ENCODE data around the gene FAM120A. TPM values are rescaled to one million over a fixed set of nuclear protein-coding genes. Genes with fewer than 3 reads are reported as not detected.
A peak's percentile ranks its signal among the peaks of the same experiment; 100 is the strongest.

FAM120A gene
- total RNA-seq, 2 experiments from 2014 or later: 115 to 154 TPM

DNA sequence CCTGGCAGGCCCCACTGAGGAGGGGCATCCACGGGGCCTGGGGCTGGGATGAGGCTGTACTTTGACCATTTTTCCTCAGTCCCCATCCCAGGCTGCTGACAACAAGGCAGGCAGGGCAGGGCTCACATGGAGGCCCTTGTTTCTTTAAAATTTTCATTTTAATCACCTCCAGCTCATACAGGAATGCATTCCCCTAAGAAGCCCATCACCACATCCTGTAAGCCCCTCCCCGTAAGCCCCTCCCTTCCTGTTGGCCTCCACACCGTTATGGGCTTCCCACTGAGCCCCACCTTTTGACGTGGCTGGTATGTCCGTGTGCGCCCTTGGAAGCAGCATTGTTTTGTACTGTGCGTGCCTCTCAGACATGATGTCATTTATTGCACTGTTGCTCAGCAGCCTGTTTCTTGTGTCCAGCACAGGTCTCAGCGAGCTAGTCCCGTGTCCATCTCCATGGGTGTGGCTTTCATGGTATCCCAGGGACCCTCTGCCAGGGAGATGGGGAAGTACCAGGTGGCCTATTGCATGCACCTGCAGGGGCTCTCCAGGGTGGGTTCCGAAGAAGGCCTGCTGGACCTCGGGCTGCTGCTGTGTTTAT, 147.3 kb downstream of the FAM120A start:
- intact Hi-C loops (cut with DNase I, micrococcal nuclease): no loop called here
- peaks cover 53% of the 10 kb centered on the region for H3K4me1 Mint-ChIP-seq
- H3K4me3 Mint-ChIP-seq: no peak overlapping the region
- no peaks in the 10 kb centered on the region for H3K27me3 Mint-ChIP-seq
- ATAC-seq: peak; percentile 42
- H3K27ac Mint-ChIP-seq: no peak overlapping the region
- ChIA-PET CTCF (interaction anchor here (0.6 kb wide), 1 partner anchor 1102 kb away, joined by 3 read pairs; no protein-coding TSS in a partner anchor), POLR2A (interaction anchor here (0.6 kb wide), 1 partner anchor 107 kb away, joined by 5 read pairs; no protein-coding TSS in a partner anchor)
- peaks cover 2% of the 10 kb centered on the region for H3K36me3 Mint-ChIP-seq (ENCODE audit: low read depth)
- no peak for DNase-seq
- no peaks in the 10 kb centered on the region for H3K9me3 Mint-ChIP-seq (ENCODE audit: low read depth)

DNA sequence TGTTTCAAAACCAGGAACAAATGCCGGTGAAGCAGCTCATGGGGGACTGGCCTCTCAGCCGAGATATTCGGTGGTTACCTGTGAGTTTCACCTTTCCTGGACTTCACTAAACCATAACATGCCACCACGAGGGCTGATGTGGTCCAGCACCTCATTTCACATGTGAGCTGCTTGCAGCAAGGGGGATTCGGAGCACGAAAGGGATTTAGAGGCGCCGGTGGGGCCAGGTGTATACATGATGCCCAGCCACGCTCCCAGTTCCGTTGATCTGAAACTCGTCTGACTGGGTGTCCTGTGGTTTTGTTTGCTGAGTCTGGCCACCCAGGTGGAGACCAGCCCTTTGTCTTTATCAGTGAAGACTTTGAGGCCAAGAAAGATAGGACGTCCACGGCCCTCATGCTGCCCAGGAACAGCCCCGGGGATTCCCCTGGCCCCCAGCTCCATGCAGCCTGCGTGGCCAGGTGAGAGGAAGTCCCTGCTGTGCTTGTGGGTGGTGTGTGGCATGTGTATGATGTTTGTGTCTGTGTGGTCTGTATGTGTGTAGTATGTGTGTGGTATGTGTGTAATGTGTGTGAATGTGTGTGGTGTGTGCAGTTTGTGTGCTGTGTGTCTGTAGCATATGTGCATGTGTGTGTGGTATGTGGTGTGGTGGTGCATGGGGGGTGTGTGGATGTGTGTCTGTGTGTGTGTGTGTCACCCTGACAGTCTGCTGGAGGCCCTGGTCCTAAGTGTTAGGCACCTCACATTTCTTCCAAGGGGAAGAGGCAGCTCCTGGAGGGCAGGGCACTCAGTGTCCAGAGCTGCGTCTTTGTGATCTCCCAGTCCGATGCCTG, 148.3 kb downstream of the FAM120A start:
- peaks cover 5% of the 10 kb centered on the region for H3K36me3 Mint-ChIP-seq (ENCODE audit: low read depth)
- intact Hi-C loops (cut with DNase I, micrococcal nuclease): no loop called here
- H3K9me3 Mint-ChIP-seq (ENCODE audit: low read depth): no peaks in the 10 kb centered on the region
- ChIA-PET POLR2A (no interaction called here), CTCF (interaction anchor here (0.6 to 1.1 kb wide), 2 partner anchors 27 to 34 kb away, joined by 3 read pairs; no protein-coding TSS in a partner anchor)
- H3K4me1 Mint-ChIP-seq: peaks cover 53% of the 10 kb centered on the region
- DNase-seq (no peak), ATAC-seq (peak; percentile 40)
- H3K27me3 Mint-ChIP-seq: no peaks in the 10 kb centered on the region
- H3K27ac Mint-ChIP-seq: no peak overlapping the region
- H3K4me3 Mint-ChIP-seq: no peak overlapping the region

DNA sequence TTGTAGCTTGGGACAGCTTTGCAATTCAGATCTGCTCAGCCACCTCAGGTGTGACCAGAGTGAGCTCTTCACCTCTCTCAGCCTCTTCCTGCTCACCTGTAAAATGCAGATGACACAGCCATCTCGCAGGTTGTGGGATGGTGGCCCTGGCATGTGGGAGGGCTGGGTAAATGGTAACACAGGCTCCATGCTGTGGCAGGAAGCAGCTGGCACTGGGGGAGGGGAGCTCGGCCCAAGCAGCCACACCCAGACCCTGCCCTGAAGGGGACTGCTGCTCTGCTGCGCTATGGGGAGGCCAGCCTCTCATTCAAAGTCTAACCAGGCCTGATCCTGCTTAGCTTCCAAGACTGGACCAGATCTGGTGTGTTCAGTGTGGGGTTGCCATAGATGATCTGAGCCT, 149.0 kb downstream of the FAM120A start:
- CTCF ChIA-PET: interaction anchor here (0.6 to 1.1 kb wide), 3 partner anchors 26 to 193 kb away, joined by 3 read pairs; no protein-coding TSS in a partner anchor
- H3K27me3 Mint-ChIP-seq: no peaks in the 10 kb centered on the region
- H3K27ac Mint-ChIP-seq: no peak overlapping the region
- H3K36me3 Mint-ChIP-seq (ENCODE audit: low read depth): peaks cover 9% of the 10 kb centered on the region
- peaks cover 3% of the 10 kb centered on the region for H3K9me3 Mint-ChIP-seq (ENCODE audit: low read depth)
- ATAC-seq (peak; percentile 46), DNase-seq (peak; percentile 18)
- H3K4me1 Mint-ChIP-seq: peaks cover 50% of the 10 kb centered on the region
- POLR2A ChIA-PET: no interaction called here
- intact Hi-C loops (cut with DNase I, micrococcal nuclease): no loop called here
- no peak overlapping the region for H3K4me3 Mint-ChIP-seq

DNA sequence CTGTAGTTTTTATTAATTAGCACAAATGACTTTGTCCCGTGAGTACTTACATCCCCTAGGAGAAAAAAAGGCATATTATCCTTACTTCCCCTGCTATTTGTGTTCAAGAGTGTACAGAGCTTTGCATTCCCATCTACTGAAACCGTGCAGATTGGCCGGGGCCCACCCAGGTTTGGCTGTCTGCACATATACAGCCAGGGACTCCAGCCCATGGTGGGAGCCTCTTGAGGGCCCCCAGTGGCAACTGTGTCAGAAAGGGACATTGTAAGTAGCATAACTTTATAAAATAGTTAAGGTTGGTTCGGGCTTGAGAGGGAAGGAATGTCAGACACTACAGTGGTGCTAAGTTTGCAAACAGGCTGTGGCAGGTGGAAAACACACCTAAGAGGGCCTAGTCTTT, 149.6 kb downstream of the FAM120A start:
- ChIA-PET CTCF (interaction anchor here (0.6 to 1.1 kb wide), 2 partner anchors 25 to 193 kb away, joined by 3 read pairs; no protein-coding TSS in a partner anchor), POLR2A (no interaction called here)
- no peak for DNase-seq
- Mint-ChIP-seq H3K9me3 (ENCODE audit: low read depth) (peaks cover 5% of the 10 kb centered on the region), H3K4me1 (peaks cover 44% of the 10 kb centered on the region), H3K27me3 (no peaks in the 10 kb centered on the region), H3K36me3 (ENCODE audit: low read depth) (peaks cover 11% of the 10 kb centered on the region), H3K27ac (no peak overlapping the region), H3K4me3 (no peak overlapping the region)
- no peak for ATAC-seq
- intact Hi-C loops (cut with DNase I, micrococcal nuclease): no loop called here

DNA sequence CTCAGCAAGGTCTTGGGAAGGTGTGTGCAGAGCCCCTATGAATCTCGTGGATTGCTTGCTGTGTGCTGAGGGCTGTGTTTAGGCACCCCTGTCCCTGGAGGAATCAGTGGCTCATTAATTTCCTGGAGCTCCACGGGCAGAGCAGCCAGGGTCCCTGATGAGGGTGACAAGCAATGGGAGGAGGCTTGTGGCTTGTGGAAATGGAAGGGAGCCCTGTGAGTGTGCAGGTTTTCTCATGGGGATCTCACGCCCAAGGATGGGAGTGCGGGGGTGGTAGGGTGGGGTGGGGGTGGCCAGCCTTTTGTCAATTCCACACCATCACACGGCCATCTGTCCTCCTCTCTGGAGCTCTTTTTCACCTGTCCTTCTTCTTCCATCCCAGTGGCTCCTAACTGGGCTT, 150.2 kb downstream of the FAM120A start:
- ATAC-seq (no peak), DNase-seq (no peak)
- ChIA-PET POLR2A (no interaction called here), CTCF (no interaction called here)
- H3K36me3 Mint-ChIP-seq (ENCODE audit: low read depth): peaks cover 17% of the 10 kb centered on the region
- no peak overlapping the region for H3K27ac Mint-ChIP-seq
- intact Hi-C loops (cut with DNase I, micrococcal nuclease): no loop called here
- peaks cover 10% of the 10 kb centered on the region for H3K9me3 Mint-ChIP-seq (ENCODE audit: low read depth)
- H3K27me3 Mint-ChIP-seq: no peaks in the 10 kb centered on the region
- no peak overlapping the region for H3K4me3 Mint-ChIP-seq
- peaks cover 44% of the 10 kb centered on the region for H3K4me1 Mint-ChIP-seq

DNA sequence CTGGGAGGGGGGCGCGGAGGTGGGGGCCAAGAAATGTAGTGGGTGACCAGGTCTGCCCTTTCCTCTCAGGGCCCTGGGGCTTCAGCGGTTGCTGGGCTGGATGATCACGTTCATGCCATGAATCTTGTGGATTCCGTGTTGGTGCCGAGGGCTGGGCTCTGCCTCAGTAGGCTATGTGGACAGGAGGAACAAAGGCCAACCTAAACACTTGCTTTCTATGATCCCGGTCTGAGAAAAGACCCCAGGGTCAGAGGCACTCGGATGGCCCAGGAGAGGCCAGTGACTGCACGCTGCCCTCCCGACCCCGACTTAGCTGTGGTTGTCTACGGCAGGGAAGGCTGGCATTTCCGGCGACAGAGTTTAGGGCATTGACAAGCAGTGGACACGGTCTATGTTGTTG, 151.5 kb downstream of the FAM120A start:
- CTCF ChIA-PET: interaction anchor here (0.7 to 1.3 kb wide), 2 partner anchors 37 to 888 kb away, joined by 3 to 4 read pairs; no protein-coding TSS in a partner anchor
- H3K27ac Mint-ChIP-seq: no peak overlapping the region
- H3K9me3 Mint-ChIP-seq (ENCODE audit: low read depth): peaks cover 18% of the 10 kb centered on the region
- ATAC-seq (no peak), DNase-seq (no peak)
- H3K4me3 Mint-ChIP-seq: no peak overlapping the region
- no peaks in the 10 kb centered on the region for H3K27me3 Mint-ChIP-seq
- H3K36me3 Mint-ChIP-seq (ENCODE audit: low read depth): peaks cover 24% of the 10 kb centered on the region
- intact Hi-C loops (cut with DNase I, micrococcal nuclease): no loop called here
- peaks cover 39% of the 10 kb centered on the region for H3K4me1 Mint-ChIP-seq
- POLR2A ChIA-PET: no interaction called here

DNA sequence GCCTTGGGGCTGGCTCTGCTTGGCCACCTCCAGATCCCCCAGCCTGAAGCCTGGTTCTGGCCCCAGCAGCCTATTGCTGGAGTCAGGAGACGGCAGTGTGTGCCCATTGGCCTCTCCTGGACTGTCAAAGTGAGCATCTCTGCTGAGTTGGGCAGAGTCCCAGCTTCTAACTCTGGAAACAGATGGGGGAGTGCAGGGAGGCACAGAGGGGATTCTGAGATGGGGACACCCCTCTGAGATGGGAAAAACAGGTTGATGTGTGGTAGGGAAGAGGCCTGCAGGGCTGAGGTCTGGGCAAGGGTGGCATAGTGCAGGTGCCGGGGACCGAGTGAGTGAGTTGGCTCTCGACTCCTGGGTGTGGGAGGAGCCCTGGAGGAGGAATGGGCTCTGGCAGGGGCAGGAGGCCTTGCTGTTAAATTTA, 152.4 kb downstream of the FAM120A start:
- H3K9me3 Mint-ChIP-seq (ENCODE audit: low read depth): peaks cover 21% of the 10 kb centered on the region
- no peak for DNase-seq
- intact Hi-C loops (cut with DNase I, micrococcal nuclease): no loop called here
- peaks cover 30% of the 10 kb centered on the region for H3K4me1 Mint-ChIP-seq
- no peak overlapping the region for H3K4me3 Mint-ChIP-seq
- peaks cover 26% of the 10 kb centered on the region for H3K36me3 Mint-ChIP-seq (ENCODE audit: low read depth)
- no peaks in the 10 kb centered on the region for H3K27me3 Mint-ChIP-seq
- CTCF ChIA-PET: no interaction called here
- POLR2A ChIA-PET: no interaction called here
- H3K27ac Mint-ChIP-seq: no peak overlapping the region
- no peak for ATAC-seq

DNA sequence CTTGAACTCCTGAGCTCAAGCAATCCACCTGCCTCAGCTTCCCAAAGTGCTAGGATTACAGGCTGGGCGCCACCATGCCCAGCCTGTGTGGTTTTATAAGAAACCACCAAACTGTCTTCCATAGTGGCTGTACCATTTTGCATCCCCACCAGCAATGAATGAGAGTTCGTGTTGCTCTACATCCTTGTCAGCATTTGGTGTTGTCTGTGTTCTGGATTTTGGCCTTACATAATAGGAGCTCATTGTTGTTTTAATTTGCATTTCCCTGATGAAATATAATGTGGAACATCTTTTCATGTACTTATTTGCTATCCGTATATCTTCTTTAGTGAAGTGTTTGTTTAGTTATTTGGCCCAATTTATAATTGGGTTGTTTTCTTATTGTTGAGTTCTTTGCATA, 154.7 kb downstream of the FAM120A start:
- no peak for ATAC-seq
- no peak for DNase-seq
- H3K4me1 Mint-ChIP-seq: peaks cover 8% of the 10 kb centered on the region
- CTCF ChIA-PET: interaction anchor here (1.4 kb wide), 1 partner anchor 40 kb away, joined by 4 read pairs; no protein-coding TSS in a partner anchor
- intact Hi-C loops (cut with DNase I, micrococcal nuclease): no loop called here
- H3K27me3 Mint-ChIP-seq: no peaks in the 10 kb centered on the region
- POLR2A ChIA-PET: no interaction called here
- H3K4me3 Mint-ChIP-seq: no peak overlapping the region
- H3K27ac Mint-ChIP-seq: no peak overlapping the region
- H3K9me3 Mint-ChIP-seq (ENCODE audit: low read depth): peaks cover 34% of the 10 kb centered on the region
- H3K36me3 Mint-ChIP-seq (ENCODE audit: low read depth): peaks cover 38% of the 10 kb centered on the region

DNA sequence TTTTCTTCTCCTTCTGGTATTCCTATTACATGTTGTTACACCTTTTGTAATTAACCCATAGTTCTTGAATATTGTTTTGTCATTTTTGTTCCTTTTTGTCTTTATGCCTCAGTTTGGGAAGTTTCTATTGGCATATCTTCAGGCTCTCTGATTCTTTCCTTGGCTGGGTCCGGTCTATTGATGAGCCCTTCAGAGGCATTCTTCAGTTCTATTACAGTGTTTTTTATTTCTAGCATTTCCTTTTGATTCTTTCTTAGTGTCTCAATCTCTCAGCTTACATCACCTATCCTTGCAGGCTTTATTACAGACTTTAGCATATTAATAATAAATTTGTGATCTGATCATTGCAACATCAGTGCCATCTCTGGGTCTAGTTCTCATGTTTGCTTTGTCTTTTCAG, 158.7 kb downstream of the FAM120A start:
- ChIA-PET CTCF (interaction anchor here (0.6 kb wide), 1 partner anchor 18 kb away, joined by 3 read pairs; no protein-coding TSS in a partner anchor), POLR2A (no interaction called here)
- Mint-ChIP-seq H3K27me3 (no peaks in the 10 kb centered on the region), H3K27ac (no peak overlapping the region), H3K4me1 (peaks cover 24% of the 10 kb centered on the region), H3K9me3 (ENCODE audit: low read depth) (peaks cover 34% of the 10 kb centered on the region), H3K4me3 (no peak overlapping the region), H3K36me3 (ENCODE audit: low read depth) (peaks cover 32% of the 10 kb centered on the region)
- DNase-seq: no peak
- intact Hi-C loops (cut with DNase I, micrococcal nuclease): no loop called here
- ATAC-seq: no peak

DNA sequence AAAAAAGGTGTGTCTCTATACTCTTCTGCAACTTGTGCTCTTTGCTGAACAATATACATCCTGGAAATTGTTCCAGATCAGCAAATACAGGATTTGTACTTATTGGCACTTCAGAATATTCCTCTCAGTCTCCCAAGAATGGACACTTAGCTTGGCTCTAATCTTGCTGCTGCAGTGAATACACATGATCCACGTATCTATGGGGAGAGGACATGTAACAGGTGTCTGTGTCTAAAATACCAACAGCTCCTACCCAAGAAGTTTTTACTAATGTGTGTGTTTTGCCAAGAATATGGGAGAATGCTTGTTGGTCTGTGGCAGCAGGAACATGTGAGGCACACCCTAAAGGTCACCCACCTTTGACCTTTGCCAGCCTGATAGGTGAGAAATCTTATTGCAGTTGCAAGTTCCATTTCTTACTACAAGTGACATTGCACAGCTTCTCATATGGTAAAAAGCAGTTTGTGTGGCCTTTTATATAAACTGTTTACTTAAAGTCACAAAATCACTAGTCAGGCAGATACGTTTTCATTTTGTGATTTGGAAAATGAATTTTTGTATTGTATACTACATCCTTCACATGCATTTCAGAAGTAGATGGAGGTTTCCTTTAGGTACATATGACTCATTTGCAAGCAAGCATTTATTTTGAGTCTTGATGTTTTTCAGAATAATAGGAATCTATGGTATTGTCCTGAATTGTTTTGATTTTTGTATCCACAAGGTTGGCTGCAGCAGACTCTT, 160.7 kb downstream of the FAM120A start:
- intact Hi-C loops (cut with DNase I, micrococcal nuclease): no loop called here
- Mint-ChIP-seq H3K36me3 (ENCODE audit: low read depth) (peaks cover 16% of the 10 kb centered on the region), H3K4me1 (peaks cover 21% of the 10 kb centered on the region), H3K27me3 (no peaks in the 10 kb centered on the region), H3K9me3 (ENCODE audit: low read depth) (peaks cover 20% of the 10 kb centered on the region), H3K4me3 (no peak overlapping the region), H3K27ac (peak overlapping the region; percentile 47)
- ATAC-seq: peak; percentile 79
- ChIA-PET CTCF (no interaction called here), POLR2A (no interaction called here)
- DNase-seq: peak; percentile 38

DNA sequence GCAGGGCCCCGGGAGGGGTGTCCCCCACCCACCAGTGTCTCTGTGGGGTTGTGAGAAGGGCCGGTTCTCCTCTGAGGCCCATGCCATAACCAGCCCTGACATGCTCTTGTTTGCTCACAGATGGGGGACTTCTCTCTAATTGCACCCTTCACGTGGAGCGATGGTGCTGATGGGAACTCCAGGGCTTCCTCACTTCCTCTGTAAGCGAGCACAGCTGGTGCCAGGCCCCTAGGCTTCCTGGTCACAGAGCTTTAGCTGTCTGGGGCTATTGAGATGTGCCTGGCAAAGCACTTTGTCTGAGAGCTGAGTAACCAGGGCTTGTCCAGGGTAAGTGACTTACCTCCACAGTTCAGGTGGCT, 161.3 kb downstream of the FAM120A start:
- POLR2A ChIA-PET: no interaction called here
- Mint-ChIP-seq H3K4me1 (peaks cover 20% of the 10 kb centered on the region), H3K9me3 (ENCODE audit: low read depth) (peaks cover 18% of the 10 kb centered on the region), H3K36me3 (ENCODE audit: low read depth) (peaks cover 14% of the 10 kb centered on the region), H3K27ac (peak overlapping the region; percentile 47), H3K4me3 (no peak overlapping the region), H3K27me3 (no peaks in the 10 kb centered on the region)
- peak; percentile 69 for ATAC-seq
- intact Hi-C loops (cut with DNase I, micrococcal nuclease): no loop called here
- peak; percentile 36 for DNase-seq
- CTCF ChIA-PET: no interaction called here
